Breast epithelium (tissue), 3 donors: ENCODE measurements around the gene APOO.

Experiments used
- CTCF ChIP-seq, 3 donors: fragments of 450-650 bp; IDR thresholded peaks; one replicate each; pipeline ENCODE4 v1.5.1; 2016 to 2017; ENCODE audit warnings: antibody characterized with exemption in 3 of 3, mild to moderate bottlenecking in 3 of 3, moderate library complexity in 3 of 3
- POLR2A ChIP-seq: fragments of 450-650 bp; IDR thresholded peaks from one replicate; pipeline ENCODE4 v1.6.1; 2016; ENCODE audit warnings: antibody characterized with exemption, mild to moderate bottlenecking, moderate library complexity
- POLR2AphosphoS5 ChIP-seq, 3 donors: sonication (generic); formaldehyde crosslinking; IDR thresholded peaks; one replicate each; pipeline ENCODE4 v1.6.1; 2017; ENCODE audit warnings: antibody characterized with exemption in 3 of 3

GRCh38 chrX:23861215-23861896 lies 46.4 kb downstream of the APOO start:
- TF ChIP-seq CTCF (IDR thresholded peaks at IDR 0.05) (no peak), POLR2AphosphoS5 (IDR thresholded peaks at IDR 0.05) (no peak), POLR2A (no peak)
